NK-92 treated with Interleukin-12 subunit alpha and Interleukin-12 subunit beta, amount 100 ng/mL, for 24 hours (cell line): ENCODE measurements around the gene NAA80.
A peak's percentile ranks its signal among the peaks of the same experiment; 100 is the strongest.

Experiments
- DNase-seq: peaks from one replicate; lab custom pipeline; 2025; lab: John Stamatoyannopoulos, UW

Gene NAA80

DNA sequence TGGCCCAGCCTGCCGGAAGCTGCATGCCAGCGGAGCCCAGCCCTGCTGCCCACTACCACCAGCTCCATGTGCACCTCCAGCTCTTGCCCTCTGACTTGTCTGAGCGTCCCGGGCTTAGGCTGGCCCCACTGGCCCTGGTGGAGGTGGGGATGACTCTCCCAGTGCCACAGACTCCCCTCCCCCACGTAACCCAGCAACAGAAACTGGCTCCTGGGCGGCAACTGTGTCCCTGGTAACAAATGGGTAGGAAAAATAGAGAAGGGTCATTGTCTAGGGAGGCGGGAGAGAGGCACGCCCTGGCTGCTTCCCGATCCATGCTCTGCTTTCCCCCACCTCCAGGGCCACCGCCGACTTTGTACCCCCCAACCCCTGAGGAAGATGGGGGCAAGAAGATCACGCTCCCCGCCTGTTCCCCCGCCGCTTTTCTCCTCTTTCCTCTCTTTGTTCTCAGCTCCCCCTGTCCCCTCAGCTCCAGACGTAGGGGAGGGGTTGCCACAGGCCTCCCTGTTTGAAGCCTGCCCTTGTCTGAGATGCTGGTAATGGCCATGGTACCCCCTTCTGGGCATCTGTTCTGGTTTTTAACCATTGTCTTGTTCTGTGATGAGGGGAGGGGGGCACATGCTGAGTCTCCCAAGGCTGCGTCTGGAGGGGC, 41.0 kb downstream of the NAA80 start:
- no peak for DNase-seq

DNA sequence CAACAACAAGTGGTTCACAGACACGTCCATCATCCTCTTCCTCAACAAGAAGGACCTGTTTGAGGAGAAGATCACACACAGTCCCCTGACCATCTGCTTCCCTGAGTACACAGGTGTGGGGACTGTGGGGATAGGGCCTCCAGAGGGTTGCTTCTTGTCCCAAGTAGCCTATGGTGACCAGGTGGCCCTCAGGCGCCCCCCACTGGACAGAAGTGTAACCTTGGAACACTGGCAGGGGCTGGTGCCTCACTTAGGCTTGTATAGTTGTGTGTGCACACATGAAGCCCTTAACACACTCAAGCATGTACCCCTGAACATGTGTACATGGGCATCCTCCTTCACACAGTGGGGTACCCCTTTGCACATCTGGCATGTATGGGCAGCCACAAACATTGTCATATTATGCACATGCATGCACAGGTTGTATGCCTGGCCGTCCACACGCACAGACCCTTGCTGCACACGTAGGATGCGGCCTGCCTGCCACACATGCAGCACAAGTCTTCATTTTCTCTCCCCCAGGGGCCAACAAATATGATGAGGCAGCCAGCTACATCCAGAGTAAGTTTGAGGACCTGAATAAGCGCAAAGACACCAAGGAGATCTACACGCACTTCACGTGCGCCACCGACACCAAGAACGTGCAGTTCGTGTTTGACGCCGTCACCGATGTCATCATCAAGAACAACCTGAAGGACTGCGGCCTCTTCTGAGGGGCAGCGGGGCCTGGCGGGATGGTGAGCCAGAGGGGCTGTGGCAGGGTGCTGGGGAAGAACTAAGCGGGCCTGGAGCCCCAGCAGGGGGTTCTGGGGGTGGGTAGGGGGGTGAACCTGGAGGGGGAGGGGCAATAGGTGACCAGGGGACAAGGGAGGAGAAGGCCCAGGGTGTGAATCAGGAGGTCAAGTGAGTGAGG, 42.0 kb downstream of the NAA80 start:
- no peak for DNase-seq

DNA sequence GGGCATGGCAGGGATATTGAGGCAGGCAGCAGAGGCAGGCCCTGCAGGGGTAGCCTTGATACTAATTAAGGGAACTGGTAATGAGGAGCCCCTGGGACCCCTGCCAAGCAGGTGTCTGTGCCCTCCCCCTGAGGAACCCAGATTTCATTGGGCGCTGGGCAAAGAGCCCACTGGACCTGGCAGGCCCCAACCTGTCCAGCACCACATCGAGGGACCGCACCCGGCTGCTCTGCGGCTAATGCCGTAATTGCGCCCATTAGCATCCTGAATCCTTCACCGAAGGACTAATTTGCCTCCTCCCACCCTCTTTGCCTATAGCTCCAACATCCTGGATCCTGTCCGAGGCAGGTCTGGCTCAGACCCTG, 44.0 kb downstream of the NAA80 start:
- DNase-seq = no peak

DNA sequence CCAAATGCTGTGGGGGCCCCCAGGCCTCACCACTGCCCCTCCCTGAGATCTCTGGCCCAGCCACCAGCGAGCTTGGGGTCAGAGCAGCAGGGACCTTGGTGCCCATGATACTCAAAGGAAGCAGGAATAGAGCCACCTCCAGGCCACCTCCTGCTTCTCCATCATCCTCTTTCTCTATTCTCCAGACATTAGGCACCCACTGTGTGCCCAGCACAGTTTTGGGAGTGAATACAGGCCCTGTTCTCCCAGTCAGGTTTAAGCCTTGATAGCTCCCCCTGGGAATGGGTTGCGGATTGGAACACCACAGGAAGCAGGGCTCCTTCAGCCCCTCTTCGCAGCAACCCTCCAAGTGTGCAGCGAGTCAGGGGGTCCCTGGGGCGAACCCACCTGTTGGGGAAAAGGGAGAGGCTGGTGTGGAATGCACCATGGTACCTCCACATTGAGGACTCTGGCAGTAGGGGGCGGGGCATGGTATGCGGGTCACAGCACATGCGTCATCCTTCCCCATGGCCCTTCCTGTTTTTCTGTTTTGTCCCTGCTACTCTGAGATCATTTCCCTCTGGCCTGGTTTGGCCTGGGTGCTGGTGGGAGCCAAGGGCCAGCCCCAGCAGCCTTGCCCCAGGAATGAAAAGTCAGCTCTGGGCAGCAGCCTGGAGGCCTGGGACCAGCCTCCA, 44.5 kb downstream of the NAA80 start:
- no peak for DNase-seq

DNA sequence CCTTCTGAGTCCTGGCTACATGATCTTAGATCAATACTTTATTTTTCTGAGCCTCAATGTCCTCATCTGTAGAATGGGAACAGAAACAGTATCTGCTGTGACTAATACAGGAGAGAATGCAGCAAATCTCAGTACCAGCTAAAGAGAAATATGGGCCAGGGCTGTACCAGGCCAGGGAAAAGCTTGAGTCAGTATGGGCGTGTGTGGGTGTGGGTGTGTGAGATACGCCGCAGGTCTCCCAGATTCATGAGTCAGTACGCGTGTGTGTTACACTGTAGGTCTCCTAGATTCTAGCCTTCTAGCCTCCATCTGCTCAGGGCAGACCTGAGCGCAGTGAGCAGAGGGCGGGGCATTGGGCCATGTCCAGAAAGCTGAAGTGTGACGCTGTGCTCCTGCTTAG, 48.0 kb downstream of the NAA80 start:
- DNase-seq = no peak

DNA sequence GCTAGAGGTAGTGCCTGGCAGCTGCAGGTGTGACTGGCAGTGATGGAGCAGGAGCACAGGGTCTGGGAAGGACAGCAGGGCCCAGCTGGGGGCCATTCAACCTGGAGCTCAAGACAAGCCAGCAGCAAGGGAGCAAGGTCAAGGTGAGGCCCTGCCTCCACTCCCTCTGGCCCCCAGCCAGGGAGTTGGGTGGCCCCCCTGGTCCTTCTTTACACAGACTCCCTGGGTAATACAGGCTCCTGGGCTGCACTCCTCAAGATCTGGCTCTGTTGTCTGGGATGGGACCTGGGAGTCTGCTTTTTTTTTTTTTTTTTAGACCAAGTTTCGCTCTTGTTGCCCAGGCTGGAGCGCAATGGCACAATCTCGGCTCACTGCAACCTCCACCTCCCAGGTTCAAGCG, 48.7 kb downstream of the NAA80 start:
- DNase-seq = no peak

DNA sequence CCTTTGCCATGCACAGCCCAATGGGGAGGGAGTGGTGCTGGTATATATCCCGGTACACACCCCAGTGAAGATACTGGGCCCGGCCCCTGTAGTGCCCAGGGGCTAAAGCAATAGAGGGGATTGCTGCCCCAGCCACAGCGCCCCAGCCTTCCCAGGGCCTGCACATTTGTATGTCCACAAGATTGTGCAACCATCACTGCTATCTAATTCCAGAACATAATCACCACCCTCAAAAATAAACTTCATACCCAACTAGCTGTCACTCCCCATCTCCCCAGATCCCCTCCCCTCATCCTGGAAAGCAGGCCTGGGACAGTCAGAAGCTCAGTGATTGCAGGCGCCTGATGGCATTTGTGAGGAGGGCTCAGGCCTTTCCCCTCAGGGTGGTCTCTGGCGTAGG, 49.7 kb downstream of the NAA80 start:
- no peak for DNase-seq

DNA sequence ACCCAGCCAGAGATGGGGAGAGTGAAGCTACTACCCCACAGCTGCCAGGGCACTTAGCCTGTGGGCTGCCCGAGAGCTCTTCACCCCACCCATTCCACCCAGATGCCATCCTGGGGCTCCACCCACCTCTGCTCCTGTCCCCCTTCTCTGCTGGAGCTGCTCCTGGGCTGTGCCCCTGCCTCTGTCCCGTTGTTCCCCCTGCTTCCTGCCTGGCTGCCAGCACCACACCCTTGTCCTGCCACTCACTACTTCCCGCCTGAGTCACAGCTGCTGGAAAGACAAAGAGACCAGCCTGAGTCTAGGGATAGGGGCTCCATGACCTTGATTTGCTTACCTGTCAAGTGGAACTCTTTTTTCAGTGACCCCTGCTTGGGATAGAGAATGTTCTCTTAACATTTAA, 50.8 kb downstream of the NAA80 start:
- DNase-seq = no peak

DNA sequence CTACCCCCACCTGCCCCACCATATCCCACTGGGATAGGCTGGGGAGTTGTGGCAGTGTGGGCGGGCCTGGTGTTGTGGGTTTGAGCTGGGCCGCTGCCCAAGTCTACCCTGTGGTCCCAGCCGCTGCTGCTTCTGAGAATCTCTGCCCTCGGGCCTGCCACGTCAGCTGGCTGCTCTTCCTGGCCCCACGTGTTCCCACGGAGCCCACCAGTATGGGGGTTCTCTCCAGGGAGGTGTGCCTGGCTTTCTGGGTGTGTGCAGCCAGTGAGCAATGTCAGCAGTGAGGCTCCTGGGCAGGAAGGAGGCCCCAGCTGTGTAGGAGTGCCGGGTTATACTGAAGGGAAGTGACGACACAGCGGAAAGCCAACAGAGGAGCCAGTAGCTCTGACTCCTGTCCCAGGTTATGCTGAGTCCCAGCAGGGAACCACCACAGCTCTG, 52.7 kb downstream of the NAA80 start:
- DNase-seq = peak; percentile 25
